Astrocyte of the spinal cord (primary cell): ENCODE measurements around the gene PDZD11.
"Not testable (repeated sequence)": the region's sequence is repeated elsewhere in the genome, so short reads cannot be mapped to it uniquely, and the experiment has no call there.

Source experiments
- DNase-seq: peaks from one replicate; pipeline ENCODE4 v3.0.0; 2011; ENCODE audit warnings: low read depth, low spot score
- H3K4me3 ChIP-seq: 2 replicates; pipeline ENCODE4 v1.5.1; 2011; ENCODE audit warnings: low read depth, mild to moderate bottlenecking, low read length, moderate library complexity
- in situ Hi-C: cut with HindIII; loops from 2 replicates; pipeline ENCODE4 v1.10.0; 2017; ENCODE audit warnings: low sequenced_read_pairs
- TF ChIP-seq, protein P1 (sequence below): IDR thresholded peaks from 2 replicates; pipeline ENCODE4 v1.5.1; 2012; ENCODE audit warnings: low read depth, mild to moderate bottlenecking, low read length, inconsistent platforms

Gene PDZD11

GRCh38 chrX:70280573-70280972 lies 9.2 kb downstream of the PDZD11 start:
- no peak for DNase-seq
- TF ChIP-seq, protein P1, sequence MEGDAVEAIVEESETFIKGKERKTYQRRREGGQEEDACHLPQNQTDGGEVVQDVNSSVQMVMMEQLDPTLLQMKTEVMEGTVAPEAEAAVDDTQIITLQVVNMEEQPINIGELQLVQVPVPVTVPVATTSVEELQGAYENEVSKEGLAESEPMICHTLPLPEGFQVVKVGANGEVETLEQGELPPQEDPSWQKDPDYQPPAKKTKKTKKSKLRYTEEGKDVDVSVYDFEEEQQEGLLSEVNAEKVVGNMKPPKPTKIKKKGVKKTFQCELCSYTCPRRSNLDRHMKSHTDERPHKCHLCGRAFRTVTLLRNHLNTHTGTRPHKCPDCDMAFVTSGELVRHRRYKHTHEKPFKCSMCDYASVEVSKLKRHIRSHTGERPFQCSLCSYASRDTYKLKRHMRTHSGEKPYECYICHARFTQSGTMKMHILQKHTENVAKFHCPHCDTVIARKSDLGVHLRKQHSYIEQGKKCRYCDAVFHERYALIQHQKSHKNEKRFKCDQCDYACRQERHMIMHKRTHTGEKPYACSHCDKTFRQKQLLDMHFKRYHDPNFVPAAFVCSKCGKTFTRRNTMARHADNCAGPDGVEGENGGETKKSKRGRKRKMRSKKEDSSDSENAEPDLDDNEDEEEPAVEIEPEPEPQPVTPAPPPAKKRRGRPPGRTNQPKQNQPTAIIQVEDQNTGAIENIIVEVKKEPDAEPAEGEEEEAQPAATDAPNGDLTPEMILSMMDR, result no peak
- H3K4me3 ChIP-seq, result no peak overlapping the region
- in situ Hi-C loops, result no loop called here

- TF ChIP-seq, protein P1, result no peak
- in situ Hi-C loops, result no loop called here
- H3K4me3 ChIP-seq, result no peak overlapping the region
- DNase-seq, result no peak
These were observed 10.6 kb downstream of the PDZD11 start for GRCh38 chrX:70279081-70279480.

DNA sequence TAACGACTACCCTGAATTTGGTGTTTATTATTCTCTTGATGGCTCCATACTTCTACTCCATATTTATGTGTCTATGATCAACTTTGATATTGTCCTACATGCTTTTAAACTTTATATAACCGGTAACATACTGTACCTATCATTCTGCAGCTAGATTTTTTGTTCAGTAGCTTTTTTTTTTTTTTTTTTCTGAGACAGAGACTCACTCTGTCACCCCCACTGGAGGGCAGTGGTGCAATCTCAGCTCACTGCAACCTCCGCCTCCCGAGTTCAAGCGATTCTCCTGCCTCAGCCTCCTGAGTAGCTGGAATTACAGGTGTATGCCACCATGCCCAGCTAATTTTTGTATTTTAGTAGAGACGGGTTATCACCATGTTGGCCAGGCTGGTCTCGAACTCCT lies 15.7 kb downstream of the PDZD11 start:
- DNase-seq, H3K4me3 ChIP-seq, in situ Hi-C loops: not testable (repeated sequence)

GRCh38 chrX:70268034-70268433 lies 21.7 kb downstream of the PDZD11 start, which contains the start of gene ARR3:
Gene ARR3 (plus strand): TSS chrX:70268334. CDS start chrX:70269386, 1,052 bp downstream.
- no peak within 1 kb of the TSS for H3K4me3 ChIP-seq
- no peak for DNase-seq
- in situ Hi-C loops, result no loop called here
- TF ChIP-seq, protein P1, result no peak

DNA sequence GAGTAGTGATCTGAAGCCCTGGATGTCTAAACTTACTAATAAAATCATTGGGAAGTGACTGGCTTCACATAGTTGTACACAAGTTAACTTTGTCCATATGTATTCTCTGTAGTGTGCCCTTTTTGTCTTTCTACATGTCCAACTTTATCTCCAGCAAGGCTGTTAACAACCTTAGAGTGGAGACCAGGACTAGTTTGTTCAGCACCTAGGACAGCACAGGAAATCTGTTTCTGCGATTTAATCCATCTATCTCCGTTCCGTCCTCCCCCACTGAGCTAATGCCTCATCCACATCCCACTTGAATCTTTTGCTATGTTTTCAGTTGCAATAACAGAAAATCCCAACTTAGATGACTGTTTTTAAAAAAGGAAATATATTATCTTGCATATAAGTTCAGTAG lies 24.9 kb downstream of the PDZD11 start:
- TF ChIP-seq, protein P1, result no peak
- in situ Hi-C loops, result no loop called here
- H3K4me3 ChIP-seq, result no peak overlapping the region
- DNase-seq, result no peak

DNA sequence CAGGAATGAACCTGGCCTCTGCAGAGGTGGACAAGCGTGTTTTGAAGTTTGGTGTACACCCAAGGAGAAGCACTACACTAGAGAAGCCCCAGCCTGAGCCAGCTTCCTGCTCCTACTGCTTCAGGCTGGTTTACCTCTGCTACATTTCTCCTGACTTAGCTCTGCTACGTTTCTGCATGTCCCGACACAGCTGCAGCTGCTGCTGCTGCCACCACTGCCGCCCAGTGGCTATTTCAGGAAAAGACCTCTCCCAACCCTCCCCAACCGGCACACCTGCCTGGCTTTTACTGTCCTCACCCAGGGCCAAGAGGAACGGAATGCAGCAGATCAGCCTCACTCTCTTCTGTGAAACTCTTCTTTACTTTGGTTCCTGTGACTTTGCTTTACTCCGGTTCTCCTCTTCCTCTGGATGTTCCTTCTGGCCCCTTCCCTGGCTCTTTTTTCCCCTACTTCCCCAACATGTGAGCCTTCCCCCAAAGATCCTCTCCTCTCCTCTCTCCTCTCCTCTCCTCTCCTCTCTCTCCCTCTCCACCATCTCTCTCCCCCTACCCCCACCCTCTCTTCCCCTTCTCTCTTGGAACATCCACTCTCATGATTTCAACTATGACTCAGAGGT lies 26.7 kb downstream of the PDZD11 start:
- in situ Hi-C loops, result no loop called here
- H3K4me3 ChIP-seq, result no peak overlapping the region
- TF ChIP-seq, protein P1, result peak; percentile 70
- DNase-seq, result peak; percentile 40

GRCh38 chrX:70260104-70260503 lies 29.6 kb downstream of the PDZD11 start, which contains the start of gene P2RY4:
Gene P2RY4 (minus strand): TSS chrX:70260204. CDS start chrX:70259624, 580 bp downstream.
- in situ Hi-C loops, result no loop called here
- no peak for DNase-seq
- TF ChIP-seq, protein P1, result no peak

More at GRCh38 chrX:70260104-70260503, 29.6 kb downstream of the PDZD11 start, which contains the start of gene P2RY4:
- no peak within 1 kb of the TSS for H3K4me3 ChIP-seq
